ENCODE results near the gene GIGYF2.

GIGYF2 gene

DNA sequence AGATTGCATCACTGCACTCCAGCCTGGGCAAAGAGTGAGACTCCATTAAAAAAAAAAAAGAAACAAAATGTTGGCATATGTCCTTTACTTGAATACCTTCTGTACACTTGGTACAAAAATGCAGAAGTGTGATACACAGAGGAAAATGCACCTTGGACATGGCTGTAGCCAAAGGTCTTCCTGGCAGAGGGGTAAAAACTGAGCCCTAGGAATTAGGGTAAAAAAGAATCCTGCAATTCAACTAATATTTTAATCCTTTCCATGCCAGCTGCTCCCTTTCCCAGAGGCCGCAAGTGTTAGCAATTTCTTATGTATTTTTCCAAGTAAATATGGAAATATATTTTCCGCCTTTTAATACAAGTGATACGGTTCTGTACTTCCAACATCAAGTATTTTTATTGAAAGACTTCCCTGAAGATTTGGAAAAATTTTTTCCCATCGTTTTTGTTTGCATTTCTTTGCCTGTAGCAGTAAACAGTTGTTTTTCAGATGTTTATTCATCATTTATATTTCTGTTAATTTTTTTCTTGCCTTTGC is 53.1 kb downstream of the GIGYF2 start:
- DNase-seq (ENCODE audit: low spot score) = no peak

DNA sequence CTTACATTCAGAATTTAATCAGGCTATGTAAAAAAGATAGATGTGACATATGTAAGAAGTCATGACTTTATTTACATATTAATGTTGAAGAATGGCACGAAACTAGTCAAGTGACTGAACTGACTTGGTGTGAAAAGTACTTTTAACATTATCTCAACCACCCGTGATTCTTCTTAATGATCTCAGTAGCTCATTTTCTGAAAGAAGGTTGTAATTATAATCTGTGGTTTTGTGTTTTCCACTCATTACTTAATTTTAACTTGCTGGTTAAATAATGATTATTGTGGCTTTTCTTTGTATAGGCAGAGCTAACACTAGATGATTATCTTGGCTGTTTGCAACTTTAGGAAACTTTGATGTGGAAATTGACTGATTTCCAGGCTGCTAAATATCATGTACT is 60.8 kb downstream of the GIGYF2 start:
- no peak for DNase-seq (ENCODE audit: low spot score)

DNA sequence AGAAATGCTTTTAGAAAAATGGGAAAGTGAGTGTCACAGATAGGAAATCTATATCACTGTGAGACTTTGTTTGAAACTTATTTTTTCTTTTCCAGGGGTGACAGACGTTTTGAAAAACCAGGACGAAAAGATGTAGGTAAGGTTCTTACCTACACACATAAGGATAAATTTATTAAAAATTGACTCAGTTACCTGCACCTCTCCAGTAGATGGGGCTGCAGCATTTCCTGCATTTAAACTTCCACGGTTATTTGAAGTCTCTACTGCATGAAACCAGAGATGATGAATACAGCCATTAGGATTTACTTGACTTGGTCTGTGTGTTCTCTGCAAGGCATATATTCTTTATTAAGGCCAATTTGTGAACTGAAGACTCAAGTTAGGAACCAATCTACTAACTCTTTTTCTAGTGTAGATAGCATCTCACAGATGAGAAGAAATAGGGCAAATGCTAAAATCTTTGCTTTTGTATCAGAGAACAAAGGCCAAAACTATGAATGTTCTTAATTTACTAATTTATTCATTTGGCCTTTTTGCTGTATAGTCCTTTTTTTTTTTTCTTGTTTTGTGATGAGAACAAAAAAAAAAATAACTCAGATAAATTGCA is 64.3 kb downstream of the GIGYF2 start:
- peak; percentile 21 for DNase-seq (ENCODE audit: low spot score)

DNA sequence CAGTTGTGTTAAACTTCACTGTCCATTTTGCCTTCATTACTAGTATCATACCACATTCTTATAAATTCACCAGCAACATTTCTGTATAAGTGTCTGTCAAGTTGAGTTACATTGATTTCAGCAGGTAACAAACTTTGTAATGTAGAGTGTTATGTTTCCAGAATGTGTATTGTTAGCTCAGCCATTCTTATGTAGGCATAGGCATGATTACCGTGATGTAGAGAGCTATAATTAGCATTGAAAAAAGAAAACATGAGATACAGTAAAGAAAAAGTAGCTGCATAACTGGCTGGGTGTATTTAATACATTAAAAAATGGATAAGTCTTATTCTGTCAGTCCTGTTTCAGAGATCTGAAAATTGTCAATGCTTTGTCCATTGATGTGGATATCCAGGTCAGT is 70.7 kb downstream of the GIGYF2 start:
- no peak for DNase-seq (ENCODE audit: low spot score)

DNA sequence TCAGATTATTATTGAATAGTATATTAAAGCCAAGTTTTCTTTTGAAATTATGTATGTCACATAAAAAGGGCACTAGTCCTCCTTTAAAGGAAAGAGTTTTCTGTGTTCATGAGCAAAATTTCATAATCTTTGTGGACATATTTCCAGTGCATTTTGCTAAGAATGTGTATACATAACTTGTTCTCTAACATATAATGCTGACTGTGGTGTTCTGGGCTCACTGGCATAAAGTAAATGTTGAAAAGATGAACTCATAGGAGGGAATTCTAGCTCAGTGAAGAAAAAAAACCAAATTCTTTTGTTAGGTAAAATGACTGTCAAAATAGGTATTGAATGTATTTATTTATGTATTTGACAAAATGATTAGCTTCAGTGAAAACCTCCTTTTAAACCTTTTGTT is 73.1 kb downstream of the GIGYF2 start:
- no peak for DNase-seq (ENCODE audit: low spot score)

DNA sequence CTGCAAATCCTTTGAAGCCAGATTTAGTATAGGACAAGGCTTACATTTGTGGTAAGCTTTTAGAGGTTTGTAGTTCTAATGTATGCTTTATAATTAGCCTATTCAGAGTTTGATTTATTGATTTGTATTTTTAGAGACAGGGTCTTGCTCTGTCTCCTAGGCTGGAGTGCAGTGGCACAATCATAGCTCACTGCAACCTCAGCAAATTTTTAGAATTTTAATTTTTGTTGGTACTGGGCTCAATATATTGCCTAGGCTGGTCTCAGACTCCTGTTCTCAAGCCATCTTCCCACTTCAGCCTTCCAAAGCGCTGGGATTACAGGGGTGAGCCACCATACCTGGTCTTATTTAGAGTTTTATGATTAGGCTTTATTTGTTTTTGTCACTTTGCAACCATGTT is 74.7 kb downstream of the GIGYF2 start:
- no peak for DNase-seq (ENCODE audit: low spot score)

DNA sequence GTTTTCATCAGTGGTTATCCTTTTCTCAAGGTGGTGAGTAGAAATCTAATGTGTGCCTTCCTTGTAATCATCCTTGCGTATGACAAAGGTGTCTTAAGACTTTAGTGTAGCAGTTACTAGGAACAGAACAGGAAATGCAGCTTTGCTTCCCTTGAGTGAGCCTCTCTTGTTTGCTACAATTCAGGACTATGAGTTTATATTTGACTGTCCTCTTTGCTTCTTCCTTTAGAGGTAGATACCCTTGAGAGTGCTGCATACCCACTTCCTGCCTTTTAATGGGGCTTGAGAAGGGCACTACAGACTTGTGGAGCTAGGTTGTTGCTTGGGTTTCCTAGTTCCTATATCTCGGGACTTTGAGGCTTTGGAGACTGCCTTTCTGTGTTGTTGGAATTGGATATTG is 75.4 kb downstream of the GIGYF2 start:
- DNase-seq (ENCODE audit: low spot score) = no peak

DNA sequence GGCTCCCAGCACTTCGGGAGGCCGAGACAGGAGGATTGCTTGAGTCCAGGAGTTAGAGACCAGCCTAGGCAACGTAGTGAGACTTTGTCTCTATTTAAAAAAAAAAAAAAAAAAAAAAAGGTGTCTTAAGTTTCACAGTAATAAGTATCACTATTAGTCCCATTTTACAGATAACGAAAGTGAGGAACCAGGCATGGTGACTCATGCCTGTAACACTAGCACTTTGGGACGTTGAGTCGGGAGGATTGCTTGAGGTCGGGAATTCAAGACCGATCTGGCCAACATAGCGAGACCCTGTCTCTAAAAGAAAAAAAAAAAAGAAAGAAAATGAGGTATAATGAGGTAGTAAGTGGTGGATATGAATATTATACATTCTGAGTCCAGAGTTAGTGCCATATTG is 76.7 kb downstream of the GIGYF2 start:
- DNase-seq (ENCODE audit: low spot score) = no peak

DNA sequence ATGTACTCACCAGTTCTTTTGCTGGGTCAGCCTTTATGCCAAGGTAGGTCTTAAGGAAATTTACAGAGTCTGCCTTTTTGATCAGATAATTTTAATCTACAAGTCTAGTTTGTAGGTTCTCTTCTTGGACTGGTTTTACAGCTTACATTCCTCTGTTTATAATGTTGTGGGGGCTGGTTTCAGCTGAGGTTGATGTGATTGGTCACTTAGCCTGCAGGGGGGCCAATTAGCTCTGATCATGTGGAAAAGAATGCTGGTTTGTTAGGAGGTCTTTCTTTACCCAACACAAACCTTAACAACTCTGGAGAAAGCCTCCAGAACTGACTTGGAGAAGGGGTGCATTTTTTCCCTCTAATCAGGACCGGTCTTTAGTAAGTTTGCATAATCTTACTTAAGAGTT is 79.3 kb downstream of the GIGYF2 start, which contains the start of gene KCNJ13:
KCNJ13 (minus strand) TSS at position 131 of the 400 bp plus-strand sequence. CDS start 5,203 bp downstream, outside the sequence.
- peak; percentile 59 for DNase-seq (ENCODE audit: low spot score)

DNA sequence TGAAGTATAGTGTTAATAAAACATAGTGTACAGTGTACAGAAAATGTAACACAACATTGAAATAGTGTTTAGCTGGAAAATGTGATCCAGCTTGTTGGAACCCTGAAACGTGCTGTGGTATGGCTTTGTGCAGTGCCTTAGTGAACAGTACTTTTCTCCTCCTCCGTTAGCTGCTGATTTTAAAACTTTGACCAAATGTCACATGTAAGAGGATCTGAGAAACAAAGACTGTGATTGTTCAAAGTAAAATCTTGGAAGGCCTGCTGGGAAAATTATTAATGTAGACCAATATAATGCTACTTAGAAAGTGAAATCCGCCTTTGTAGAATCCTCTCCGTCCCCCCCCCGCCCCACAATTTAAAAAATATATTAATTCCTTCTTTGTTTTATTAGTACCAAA is 80.1 kb downstream of the GIGYF2 start:
- DNase-seq (ENCODE audit: low spot score) = peak; percentile 66

DNA sequence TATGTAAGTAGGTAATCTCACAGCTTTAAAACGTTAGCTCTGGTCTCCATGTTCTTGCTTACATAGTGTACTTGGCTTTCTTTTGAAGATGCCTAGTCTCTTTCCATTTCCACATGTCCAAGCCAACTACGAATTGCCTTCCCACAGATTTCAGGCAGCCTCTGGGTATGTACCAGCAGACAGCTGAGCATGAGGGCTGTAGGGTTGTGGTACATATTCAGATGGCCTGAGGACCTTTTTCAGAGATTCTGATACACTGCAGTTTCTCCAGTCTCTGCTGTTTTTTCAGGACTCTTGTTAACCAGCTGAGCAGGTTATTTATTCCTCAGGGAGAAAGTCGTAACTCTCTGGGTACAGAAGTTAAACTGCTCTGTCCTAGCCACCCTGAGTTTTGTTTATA is 82.3 kb downstream of the GIGYF2 start:
- DNase-seq (ENCODE audit: low spot score) = no peak

DNA sequence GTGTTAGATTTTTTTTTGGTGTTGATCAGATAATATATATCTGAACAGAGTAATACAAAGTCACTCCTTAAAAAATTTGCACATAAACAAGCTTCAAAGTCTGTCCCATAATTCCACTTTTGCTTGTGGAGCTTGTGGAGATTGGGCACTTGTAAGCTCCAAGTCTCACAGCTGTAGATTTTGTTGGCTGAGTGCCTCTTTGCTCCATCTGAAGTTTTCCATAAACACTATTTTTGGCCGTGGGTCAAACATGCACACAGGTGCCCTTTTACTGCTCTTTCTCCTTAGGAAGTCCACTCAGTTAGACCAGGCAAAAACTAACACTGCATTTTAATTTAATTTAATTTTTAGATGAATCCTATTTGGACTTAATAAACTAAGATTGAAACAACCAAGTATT is 82.8 kb downstream of the GIGYF2 start:
- no peak for DNase-seq (ENCODE audit: low spot score)

DNA sequence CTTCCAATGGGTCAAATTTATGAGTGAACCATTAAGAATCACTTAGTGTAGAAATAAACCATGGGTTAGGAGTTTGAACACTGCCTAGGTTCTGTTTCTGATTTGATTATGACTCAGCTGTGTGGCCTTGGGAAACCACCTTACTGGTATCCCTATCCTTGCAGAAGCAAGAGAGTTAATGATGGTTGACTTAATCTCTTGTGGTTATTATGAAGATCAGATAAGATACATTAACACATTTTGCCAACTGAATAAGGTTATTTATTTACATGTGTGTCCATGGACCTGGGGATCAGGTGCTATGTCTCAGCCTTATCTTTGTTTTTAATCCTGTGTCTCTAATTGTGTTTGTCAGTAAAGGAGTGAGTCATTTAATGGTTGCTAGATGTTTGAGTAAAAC is 84.6 kb downstream of the GIGYF2 start:
- peak; percentile 33 for DNase-seq (ENCODE audit: low spot score)

DNA sequence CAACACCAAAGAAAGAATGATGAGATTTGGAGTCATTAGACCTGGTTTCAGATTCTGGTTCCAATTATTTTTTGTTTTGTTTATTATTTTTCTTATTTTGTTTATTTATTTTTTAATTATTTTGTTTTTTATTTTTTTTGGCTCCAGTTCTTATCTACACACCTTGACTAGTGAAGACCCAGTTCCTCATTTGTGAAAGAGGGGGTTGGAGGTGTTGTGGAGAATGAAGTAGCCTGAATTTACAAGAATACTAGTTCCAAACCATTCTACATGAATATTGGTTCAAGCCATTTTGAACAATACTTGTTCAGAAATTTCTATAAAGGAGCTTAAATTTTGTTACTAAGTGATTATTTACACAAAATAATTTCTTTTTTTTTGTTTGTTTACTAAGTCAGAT is 86.1 kb downstream of the GIGYF2 start:
- DNase-seq (ENCODE audit: low spot score) = no peak

DNA sequence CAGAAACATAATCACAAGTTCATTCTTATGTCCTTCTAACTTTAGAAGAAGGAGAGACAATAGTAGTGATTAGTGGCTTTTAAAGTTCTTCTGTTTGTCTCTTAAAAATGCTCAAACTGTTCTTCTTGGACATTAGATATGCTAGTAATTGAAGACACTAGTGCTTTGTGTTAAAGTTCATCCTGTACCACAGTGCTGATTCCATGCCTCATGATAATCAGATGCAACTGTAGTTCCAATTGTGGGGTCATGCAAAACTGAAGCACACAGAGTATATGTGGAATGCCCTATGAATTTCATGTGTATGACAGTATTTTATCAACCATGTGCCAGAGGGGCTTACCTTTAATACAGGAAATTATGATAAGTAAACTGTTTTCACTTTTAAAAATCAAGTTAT is 90.7 kb downstream of the GIGYF2 start:
- peak; percentile 44 for DNase-seq (ENCODE audit: low spot score)

DNA sequence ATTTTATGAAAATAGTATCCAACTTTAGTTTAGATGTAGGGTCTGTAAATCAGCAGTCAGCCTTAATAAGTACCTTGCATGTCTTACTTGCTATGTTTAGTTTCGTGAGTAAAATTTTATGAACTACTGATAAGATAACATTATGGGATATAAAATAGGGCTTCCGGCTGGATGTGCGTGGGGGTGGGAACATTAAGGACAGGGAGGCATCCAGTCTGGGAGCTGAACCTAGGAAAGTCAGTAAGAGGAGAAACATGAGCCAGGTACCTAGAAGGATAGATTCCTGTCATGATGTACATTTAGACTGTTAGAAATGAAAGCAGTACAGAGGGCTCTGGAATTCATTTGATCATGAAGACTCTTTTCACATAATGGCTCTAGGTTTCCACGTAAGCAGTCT is 92.0 kb downstream of the GIGYF2 start:
- no peak for DNase-seq (ENCODE audit: low spot score)

DNA sequence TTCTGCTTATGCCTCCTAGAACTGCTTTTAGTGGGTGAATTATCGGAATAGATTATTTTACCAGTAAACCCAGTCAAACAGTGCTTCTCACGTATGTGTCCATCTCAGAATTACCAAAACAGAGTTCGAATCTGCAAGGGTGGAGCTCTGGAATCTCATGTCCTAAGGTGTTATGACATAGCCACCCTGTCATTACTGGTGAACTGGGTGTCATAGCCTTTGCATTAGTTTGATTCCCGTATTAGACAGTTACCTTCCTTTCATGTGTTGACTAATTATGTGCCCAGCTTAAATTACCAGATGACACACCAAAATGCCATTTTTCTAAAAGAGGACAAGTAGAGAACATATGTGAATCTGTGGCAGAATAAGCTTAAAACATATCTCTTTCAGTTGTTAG is 94.4 kb downstream of the GIGYF2 start:
- no peak for DNase-seq (ENCODE audit: low spot score)

DNA sequence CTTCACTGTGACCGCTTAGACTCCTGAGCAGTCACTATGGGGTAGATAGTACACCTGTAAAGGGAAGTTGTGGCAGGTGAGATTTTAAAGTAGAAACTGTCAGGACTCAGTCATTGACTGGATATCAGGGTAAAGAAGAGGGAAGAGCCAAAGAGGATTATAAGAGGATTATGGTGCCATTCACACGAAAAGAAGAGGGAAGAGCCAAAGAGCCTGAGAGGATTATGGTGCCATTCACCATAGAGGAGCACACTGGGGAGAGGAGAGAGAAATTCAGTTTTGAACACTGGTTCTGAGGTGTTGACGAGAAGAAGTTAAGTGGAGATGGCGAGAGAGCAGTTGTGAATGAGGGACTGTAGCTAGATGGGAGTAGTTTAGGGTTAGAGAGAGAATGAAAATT is 96.1 kb downstream of the GIGYF2 start:
- no peak for DNase-seq (ENCODE audit: low spot score)

DNA sequence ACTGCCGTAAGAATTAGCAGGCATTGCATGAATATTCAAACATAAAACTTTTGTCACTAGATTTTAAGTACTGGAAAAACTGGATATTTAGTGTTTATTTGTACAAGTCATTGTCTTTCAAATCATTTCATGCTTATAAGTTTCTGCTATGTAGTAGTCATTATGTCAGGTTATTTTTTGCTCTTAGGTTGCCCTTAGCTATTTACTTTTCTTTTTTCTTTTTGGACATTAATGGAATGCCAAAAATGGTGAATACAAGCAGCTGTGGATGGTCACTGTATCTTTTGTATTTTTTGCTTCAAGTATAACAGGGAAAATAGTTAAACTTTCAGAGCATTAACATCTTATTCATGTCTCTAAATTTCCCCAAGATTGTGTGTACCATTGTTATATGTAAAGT is 97.8 kb downstream of the GIGYF2 start:
- DNase-seq (ENCODE audit: low spot score) = no peak

DNA sequence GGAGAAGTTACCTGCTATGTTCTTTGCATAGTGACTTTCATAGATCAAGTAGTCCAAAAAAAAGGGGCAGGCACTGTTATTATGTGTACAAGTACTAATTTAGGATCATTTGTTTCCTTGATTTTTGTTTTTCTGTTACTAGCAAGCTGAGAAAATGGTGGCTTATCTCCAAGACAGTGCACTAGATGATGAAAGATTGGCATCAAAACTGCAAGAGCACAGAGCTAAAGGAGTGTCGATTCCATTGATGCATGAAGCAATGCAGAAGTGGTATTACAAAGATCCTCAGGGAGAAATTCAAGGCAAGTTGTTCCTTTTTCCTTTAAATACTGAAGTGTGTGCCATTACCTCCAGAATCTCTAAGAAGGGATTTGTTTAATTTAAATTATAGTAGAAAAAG is 98.8 kb downstream of the GIGYF2 start:
- no peak for DNase-seq (ENCODE audit: low spot score)

DNA sequence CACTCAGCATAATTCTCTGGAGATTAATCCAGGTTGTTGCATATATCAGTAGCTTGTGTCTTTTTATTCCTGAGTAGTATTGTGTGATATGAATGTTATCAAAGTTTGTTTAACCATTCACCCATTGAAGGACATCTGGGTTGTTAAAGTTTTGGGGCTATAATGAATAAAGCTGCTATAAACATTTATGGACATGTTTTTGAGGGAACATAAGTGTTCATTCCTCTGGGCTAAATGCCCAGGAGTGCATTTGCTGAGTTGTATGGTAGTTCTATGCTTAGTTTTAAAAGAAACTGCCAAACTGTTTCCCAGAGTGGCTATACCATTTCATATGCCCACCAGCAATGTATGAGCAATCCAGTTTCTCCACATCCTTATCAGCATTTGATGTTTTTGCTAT is 101.1 kb downstream of the GIGYF2 start:
- no peak for DNase-seq (ENCODE audit: low spot score)

DNA sequence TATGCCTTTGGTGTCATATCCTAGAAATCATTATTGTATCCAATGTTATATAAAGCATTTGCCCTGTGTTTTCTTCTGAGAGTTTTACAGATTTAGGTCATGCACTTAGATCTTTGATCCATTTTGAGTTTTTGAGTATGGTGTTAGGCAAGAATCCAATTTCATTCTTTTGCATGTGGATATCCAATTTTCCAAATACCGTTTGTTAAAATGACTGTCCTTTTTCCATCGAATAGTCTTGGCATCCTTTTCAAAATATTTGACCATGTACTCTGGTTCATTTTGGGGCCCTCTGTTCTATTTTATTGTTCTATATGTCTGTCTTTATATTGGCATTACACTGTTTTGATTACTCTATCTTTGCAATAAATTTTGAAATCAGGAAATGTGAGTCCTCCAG is 103.0 kb downstream of the GIGYF2 start:
- no peak for DNase-seq (ENCODE audit: low spot score)

DNA sequence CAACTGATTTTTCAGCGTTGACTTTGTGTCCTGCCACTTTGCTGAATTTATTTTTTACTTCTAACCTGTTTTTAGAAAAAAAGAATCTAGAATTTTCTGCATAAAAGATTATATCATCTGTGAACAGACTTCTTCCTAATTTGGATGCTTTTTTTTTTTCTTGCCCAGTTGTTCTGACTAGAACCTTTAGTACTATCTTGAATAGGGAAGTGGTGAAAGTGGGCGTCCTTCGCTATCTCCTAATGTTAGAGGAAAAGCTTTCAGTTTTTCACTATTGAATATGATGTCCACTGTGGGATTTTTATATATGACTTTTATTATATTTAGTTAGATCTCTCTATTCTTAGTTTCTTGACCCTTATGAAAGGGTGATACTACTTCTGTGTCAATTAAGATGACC is 105.0 kb downstream of the GIGYF2 start:
- DNase-seq (ENCODE audit: low spot score) = no peak

DNA sequence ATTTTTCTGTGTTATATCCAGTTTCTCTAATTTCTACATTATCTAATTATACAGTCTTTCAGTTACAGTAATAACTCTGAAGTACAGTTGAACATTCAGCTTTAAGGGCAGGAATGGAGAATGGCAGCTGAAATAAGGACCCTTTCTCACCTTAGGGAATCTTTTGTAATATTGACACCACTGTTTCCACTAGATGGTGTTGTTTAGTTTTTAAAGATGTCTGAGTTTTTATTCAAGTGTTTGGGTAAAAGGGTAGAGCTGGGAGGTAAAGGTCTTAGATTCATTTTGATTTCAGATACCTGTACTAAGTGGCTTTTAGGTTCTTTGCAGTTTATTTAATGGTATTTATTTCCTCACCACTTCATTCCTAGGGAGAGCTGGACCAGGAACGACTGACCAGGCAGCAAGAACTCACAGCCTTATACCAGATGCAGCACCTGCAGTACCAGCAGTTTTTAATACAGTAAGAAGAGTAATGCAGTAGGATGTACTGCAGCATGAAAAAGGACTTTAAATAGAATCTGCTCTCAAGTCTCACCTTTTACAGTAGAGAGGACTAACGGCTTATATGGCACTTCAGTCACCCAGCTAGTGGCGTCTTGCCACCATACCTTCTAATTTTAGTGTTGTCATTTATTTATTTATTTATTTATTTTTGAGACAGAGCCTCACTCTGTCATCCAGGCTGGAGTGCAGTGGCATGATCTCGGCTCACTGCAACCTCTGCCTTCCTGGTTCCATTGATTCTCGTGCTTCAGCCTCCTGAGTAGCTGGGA is 112.4 kb downstream of the GIGYF2 start:
- DNase-seq (ENCODE audit: low spot score) = no peak
